Measurements from ENCODE around the gene LSMEM2.

GRCh38 chr3:50255251-50255615 lies 23.7 kb upstream of the LSMEM2 start:
- TF ChIP-seq POLR2A (IDR thresholded peaks at IDR 0.05; ENCODE audit: low read depth, low read length) (no peak), TAF1 (IDR thresholded peaks at IDR 0.05; ENCODE audit: low read depth, low read length) (no peak), POLR2AphosphoS5 (IDR thresholded peaks at IDR 0.05; ENCODE audit: low read depth, low read length) (no peak)

Measured in GM12891 (cell line).